GM18520 (cell line): ENCODE measurements around the gene TM9SF1.

Experiments used
- ATAC-seq: cut with Tn5 transposase; IDR thresholded peaks from one replicate; pipeline ENCODE4 v1.9.1; 2021; ENCODE audit not compliant: unreplicated experiment

Gene TM9SF1

GRCh38 chr14:24198814-24199524 is 3.7 kb upstream of the TM9SF1 start:
- ATAC-seq = no peak

DNA sequence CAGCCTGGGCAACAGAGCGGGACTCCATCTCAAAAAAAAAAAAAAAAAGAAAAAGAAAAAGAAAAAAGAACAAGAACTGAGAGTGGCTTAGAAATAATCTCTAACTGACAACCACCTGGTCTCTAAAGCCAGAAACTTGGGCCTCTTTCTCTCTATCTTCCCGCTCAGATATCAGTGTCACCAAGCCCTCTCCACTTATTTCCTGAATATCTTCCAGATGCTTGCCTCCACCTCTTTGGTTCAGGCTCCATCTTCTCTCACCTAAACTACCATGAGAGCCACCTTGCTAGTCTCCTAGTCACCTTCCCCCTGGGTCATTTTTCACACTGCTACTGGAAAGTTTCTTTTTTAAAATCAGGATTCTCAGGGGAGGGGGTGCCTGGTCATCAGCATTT is 1.8 kb upstream of the TM9SF1 start:
- no peak for ATAC-seq

DNA sequence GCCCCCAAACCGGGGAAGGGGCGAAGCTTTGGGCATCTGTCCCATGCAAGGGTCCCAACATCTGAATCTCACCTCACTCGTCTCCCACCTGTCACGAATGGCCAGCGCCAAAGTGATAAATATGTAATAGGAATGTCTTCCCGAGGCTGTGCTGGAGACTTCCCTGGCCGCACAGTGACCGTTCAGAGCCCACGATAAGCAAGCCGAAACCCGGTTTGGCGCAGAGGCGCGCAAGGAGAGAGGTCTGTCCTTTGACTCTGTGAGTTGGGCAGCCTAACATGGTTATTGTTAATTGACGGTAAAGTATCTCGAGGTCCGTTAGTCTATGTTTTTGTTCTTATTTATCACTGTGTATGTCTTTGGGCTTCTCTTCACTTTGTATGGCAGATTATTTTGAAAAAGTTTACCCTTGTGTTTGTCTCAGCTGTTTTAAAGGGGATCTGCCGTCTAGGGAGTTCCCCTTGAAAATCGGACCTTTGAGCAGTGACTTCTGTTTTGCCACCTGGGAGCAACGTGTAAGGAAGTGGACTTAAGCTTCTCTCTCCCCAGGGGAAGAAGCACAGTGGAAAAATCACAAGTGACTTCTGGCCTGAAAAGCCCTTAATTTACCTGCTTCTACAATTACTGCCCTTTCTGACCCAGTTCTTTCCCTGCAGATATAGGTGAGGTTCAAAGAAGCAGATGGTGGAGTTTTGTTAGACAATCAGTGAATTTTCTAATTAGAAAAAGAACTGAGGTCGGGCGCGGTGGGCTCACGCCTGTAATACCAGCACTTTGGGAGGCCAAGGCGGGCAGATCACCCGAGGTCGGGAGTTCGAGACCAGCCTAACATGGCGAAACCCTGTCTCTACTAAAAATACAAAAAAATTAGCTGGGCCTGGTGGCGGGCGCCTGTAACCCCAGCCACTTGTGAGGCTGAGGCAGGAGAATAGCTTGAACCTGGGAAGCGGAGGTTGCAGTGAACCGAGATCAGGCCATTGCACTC is 1.1 kb upstream of the TM9SF1 start:
- peak; percentile 4 for ATAC-seq

DNA sequence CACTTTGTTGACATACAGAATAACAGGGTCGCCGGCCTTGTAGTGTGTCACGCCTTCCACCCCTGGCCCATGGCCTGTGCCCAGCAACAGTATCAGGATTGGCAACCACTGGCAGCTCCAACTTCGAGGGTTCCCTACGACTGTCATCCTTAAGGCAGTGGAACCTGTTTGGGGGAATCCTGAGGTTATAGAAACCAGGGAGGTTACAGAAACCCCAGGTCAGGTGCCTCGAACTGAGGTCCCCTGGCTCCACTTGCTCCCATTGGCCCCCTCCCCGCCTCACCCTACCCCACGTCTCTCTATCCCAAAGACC is 412 bp downstream of the TM9SF1 start:
- ATAC-seq = no peak

- no peak for ATAC-seq
These were observed 912 bp downstream of the TM9SF1 start for GRCh38 chr14:24194186-24194872.

DNA sequence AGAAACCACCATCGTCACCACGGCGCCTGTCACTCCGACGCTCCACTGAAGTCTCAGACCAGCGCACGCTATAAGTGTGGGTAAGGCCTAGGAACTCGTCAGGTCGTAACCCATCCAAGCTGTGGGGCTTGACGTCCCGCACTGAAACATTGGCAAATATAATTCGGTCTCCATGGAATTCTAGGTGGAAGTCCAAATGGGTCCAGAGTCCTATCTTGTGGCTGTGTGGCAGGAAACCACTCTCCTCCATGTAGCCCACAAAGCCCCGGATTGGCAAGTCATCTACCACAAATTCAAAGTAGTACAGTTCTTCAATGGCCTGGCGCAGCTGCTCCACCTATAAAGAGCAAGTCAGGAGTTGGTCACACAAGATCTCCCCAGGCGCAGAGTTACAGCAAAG is 2.3 kb downstream of the TM9SF1 start:
- ATAC-seq = no peak

GRCh38 chr14:24190416-24190815 is 4.8 kb downstream of the TM9SF1 start:
- ATAC-seq = no peak

DNA sequence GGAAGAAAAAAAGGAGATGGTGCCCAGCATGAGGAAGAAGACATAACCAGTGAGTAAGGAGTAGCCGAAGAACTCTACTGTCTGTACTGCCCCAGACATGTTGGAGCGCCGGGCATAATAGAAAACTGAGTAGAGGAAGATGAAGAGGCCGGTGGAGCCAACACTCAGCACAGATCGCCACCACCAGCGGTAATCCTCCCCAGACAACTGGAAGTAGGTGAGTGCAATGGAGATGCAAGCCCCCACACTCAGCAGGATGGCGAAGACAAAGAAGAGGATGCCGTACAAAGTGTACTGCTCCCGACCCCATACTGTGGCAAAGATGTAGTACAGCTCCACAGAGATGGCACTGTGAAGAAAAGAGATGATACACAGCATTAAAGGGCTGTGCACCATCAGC is 5.8 kb downstream of the TM9SF1 start:
- ATAC-seq = no peak

DNA sequence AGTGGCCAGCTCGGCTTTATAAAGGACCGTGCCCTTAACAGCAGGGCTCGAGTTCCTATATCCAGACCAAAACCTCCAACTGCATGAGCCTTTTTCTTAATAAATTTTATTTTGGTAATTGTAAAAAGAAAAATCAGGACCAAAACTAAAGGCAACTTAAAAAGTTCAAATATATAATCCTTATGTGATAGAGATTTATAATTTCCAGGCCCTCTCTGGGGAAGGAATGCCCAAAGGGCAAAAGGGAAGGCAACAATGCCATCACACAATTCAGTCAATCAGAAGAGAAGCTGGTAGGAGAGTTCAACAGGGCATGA is 6.2 kb downstream of the TM9SF1 start:
- no peak for ATAC-seq

DNA sequence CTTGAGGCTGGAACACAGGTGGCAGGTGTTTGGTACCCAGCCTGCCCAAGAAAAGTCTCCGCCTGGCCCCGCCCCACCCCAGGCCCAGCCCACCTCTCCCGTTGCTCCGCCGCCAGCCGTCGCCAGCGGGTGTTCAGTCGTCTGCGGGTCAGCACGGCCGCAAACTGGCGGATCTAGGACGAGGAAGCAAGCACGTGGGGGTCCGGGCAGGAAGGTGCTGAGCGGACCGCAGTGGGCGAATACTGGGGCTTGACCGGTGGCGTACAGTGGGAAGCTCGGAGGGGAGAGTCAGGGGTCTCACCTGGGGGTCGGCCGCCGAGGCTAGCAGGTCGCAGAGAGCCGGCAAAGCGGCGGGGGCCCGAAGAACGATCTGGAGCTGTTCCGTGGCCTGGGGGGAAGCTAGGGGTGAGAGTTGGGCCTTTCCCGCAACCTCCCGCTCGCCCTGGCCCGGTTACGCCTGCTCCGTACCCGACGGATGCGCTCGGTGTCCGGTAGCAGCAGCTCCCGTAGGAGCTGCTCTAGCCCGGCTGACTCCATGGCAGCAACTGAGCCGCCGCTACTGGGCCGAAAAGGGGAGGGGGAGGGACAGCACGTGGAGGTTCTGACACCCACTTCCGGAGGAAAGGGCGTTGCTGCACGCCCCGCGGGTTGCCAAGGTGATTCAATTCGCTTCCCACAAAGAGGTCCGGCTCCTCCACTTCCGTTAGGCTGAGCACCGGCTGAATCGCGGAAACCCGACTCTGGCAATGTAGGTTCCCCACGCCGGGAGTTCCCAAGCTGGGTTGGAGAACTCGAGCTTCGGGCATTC is 6.8 kb downstream of the TM9SF1 start, which contains the start of gene IPO4:
TSS of gene IPO4 (minus strand) at position 566 of the 808 bp plus-strand sequence. CDS start at position 537, 29 bp downstream.
- ATAC-seq = peak; percentile 80

DNA sequence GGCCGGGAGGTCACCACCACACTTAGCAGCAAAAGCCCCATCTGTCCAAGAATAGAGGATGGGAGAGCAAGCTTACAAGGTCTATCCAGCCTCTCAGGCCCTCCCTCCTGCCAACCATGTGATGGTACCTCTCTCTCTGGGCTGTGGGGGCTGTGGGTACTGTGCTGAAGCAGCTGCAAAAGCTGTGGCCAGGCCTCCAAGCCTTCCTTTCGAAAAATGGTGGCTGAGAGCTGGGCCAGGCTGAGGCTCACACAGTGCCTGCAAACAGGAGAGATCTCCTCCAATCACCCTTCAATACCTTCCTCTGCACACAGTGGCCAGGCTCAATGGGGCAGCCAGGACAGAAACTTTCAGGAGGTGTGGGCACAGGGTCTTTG is 7.7 kb downstream of the TM9SF1 start:
- ATAC-seq = no peak

GRCh38 chr14:24186831-24187538 is 8.3 kb downstream of the TM9SF1 start:
- ATAC-seq = no peak

- ATAC-seq = no peak
These were observed 9.5 kb downstream of the TM9SF1 start for GRCh38 chr14:24185741-24186140.

GRCh38 chr14:24185026-24185425 is 10.2 kb downstream of the TM9SF1 start:
- ATAC-seq = no peak

DNA sequence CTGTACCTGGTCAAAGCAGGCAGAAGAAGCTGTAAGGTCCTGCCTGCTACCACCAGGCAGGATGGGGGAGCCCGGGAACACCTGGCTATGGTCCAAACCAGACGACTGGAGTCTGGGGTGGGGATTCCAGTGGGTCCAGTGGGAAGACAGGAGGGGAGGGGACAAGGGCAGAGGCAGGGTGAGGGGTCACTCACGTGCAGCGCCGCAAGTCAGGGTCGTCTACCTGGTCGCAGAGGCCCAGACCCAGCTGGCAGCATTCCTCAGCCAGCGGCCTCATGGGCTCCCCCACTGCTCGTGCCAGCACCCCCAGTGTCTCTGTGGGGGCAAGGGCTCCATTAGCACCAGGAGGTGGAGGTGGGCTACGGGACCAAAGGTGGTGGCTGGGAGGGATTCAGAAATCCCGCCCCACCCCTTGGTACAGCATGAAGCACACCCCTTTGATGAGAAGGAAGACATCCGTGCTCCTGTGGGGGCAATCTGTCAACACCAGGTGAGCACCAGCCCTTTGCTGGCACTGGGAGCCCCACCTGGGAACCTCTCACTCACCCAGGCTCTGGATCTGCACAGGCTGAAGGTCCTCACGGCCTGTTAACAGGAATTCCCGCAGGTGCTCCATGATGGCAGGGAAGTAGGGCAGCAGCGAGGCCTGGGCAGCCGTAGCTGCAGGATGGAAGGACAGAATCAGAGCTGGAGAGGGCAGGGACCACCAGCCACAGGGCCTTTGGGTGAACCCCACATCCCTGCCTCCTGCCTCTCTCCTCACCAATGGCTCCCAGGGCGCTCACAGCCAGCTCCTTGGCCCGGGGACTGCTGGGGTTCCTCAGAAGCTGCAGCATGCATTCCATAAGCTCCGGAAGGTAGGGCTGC is 10.9 kb downstream of the TM9SF1 start:
- ATAC-seq = no peak

GRCh38 chr14:24183014-24183481 is 12.2 kb downstream of the TM9SF1 start:
- no peak for ATAC-seq

DNA sequence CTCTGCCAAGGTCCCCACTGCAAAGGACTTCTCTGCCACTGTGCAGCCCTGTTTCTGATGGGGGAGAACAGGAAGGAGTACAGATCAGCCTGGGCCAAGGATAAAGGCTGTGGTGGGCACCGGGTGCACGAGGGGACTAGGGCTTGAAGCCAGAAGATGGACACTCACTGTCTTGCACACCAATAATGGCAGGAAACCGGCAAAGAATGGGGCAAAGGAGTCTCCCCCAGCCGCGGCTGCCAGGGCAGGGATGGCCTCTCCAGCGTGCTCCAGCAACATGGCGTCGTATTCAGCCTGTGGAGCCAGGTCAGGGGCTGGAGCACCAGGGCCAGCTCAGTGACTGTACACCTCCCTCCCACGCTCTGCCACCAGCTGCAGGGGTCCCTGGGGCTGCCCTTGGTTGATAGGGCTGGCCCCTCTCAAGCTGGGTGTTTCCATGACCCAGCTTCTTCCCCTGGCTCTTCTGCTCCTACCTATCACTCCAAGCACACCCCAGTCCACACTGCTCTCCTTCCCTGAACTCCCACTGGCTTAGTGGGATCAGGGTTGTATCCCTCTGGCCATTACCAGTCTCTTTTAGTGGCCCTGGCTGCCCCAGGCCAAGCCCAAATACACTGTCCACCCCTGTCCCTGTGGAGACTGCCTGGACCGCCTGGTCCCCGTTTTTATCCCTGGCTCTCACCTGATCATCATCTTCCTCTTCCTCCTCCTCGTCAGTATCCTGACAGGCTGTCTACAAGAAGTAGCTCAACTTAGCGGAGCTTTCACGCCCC is 12.9 kb downstream of the TM9SF1 start:
- ATAC-seq = no peak

DNA sequence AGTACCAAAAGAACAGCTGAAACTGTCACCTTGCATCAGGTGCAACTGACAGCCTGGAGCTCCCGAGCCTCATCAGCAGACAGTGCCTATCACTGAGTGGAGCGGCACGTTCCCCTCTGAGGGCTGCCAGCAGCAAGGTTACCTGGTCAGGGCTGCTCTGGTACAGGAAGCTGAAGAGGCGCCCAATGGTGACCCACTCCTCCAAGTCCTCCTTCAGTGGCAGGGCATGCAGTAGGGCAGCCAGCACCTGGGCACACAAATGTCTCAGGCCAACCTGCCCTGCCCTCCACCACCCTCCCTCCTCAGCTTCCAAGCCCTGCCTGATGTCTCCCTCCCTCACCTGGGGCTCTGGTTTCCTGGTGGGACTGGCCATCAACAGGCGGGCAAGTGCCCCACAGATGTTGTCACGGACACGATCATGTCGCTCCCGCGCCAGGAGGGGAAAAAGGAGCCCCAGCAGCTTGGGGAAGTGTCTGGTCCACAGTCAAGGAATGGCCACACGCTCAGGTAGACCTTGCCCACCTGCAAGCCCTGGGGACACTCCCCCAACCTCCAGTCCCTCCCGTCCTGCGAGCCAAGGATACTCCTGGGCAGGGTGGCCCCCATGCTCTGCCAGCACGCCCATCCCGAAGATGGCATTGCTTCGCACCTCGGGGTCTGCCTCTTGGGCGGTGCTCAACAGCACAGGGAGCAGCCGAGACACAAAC is 13.7 kb downstream of the TM9SF1 start:
- no peak for ATAC-seq
